WI38 (cell line): ENCODE data around the gene MRPS18B.

Experiments
- H3K4me3 ChIP-seq: 2 replicates; pipeline ENCODE4 v1.5.1; 2011; ENCODE audit warnings: low read depth, mild to moderate bottlenecking, control low read depth, low read length
- CTCF ChIP-seq: IDR thresholded peaks from 2 replicates; pipeline ENCODE4 v1.5.1; 2012; ENCODE audit warnings: low read depth, mild to moderate bottlenecking, control low read depth, low read length

The MRPS18B gene

GRCh38 chr6:30619561-30619960 lies 1.9 kb downstream of the MRPS18B start:
- H3K4me3 ChIP-seq, result no peak overlapping the region
- TF ChIP-seq CTCF, result no peak

- H3K4me3 ChIP-seq, result no peak overlapping the region
- TF ChIP-seq CTCF, result no peak
Measured at GRCh38 chr6:30625511-30625910, 7.9 kb downstream of the MRPS18B start.

- H3K4me3 ChIP-seq, result peak within 1 kb of the TSS; percentile 82
- peak; percentile 40; the same call in 1 of the 2 replicates for TF ChIP-seq CTCF
Measured at GRCh38 chr6:30626484-30627366, 9.1 kb downstream of the MRPS18B start, which contains the start of gene ATAT1. TSS of gene ATAT1 (plus strand) at chr6:30626874.

- no peak overlapping the region for H3K4me3 ChIP-seq
- no peak for TF ChIP-seq CTCF
Measured at GRCh38 chr6:30635834-30636233, 18.2 kb downstream of the MRPS18B start.

- no peak overlapping the region for H3K4me3 ChIP-seq
- no peak for TF ChIP-seq CTCF
Measured at GRCh38 chr6:30640481-30640880, 22.8 kb downstream of the MRPS18B start.

GRCh38 chr6:30641048-30641447 lies 23.4 kb downstream of the MRPS18B start:
- TF ChIP-seq CTCF, result no peak
- H3K4me3 ChIP-seq, result no peak overlapping the region

GRCh38 chr6:30643656-30644055 lies 26.0 kb downstream of the MRPS18B start:
- no peak for TF ChIP-seq CTCF
- H3K4me3 ChIP-seq, result no peak overlapping the region
